OCI-LY7 (cell line): Measurements from ENCODE around the gene DDX27. TPM values are rescaled to one million over a fixed set of nuclear protein-coding genes. Genes with fewer than 3 reads are reported as not detected.
A peak's percentile ranks its signal among the peaks of the same experiment; 100 is the strongest.

Source experiments
- BruUV-seq: library from RNA; stranded (reverse); fragments of 400-500 nt; replicated peaks from 2 replicates; lab custom pipeline; 2021; lab: Mats Ljungman, UMichigan
- CTCF ChIA-PET: fragments of 300-600 bp; sonication (Branson Sonifier 250); formaldehyde crosslinking; loops from one replicate; lab custom pipeline; 2022; ENCODE audit warnings: antibody characterized with exemption; ENCODE audit not compliant: unreplicated experiment; lab: Charles Lee
- POLR2A ChIA-PET: fragments of 300-600 bp; sonication (Branson Sonifier 250); formaldehyde crosslinking; loops from one replicate; lab custom pipeline; 2022; ENCODE audit warnings: antibody characterized with exemption; lab: Charles Lee
- DNase-seq: peaks from one replicate; pipeline ENCODE4 v3.0.0-alpha.2; 2015; ENCODE audit warnings: low spot score
- H2AFZ ChIP-seq: fragments of 200-600 bp; sonication (generic), shearing (Covaris generic); 2 replicates; pipeline ENCODE4 v1.6.1; 2014; ENCODE audit warnings: mild to moderate bottlenecking, antibody characterized with exemption, low read length, moderate library complexity
- H3K27ac ChIP-seq: fragments of 200-600 bp; sonication (generic); 2 replicates; pipeline ENCODE4 v1.5.1; 2014; ENCODE audit warnings: mixed run types, low read depth, mild to moderate bottlenecking, moderate library complexity, low read length, inconsistent platforms; ENCODE audit not compliant: poor library complexity, severe bottlenecking
- H3K36me3 ChIP-seq: fragments of 200-600 bp; sonication (generic); 2 replicates; pipeline ENCODE4 v1.6.1; 2014; ENCODE audit warnings: mild to moderate bottlenecking, antibody characterized with exemption, low read length, moderate library complexity, mixed read lengths; ENCODE audit not compliant: insufficient read depth
- H3K4me1 ChIP-seq: fragments of 200-600 bp; sonication (generic); 2 replicates; pipeline ENCODE4 v1.5.1; 2014; ENCODE audit warnings: mild to moderate bottlenecking, low read length; ENCODE audit not compliant: insufficient read depth, poor library complexity, severe bottlenecking
- H3K4me2 ChIP-seq: fragments of 200-600 bp; sonication (generic); 2 replicates; pipeline ENCODE4 v1.6.1; 2014; ENCODE audit warnings: mild to moderate bottlenecking, low read length
- H3K4me3 ChIP-seq: fragments of 200-600 bp; sonication (generic); 2 replicates; pipeline ENCODE4 v1.5.1; 2014; ENCODE audit warnings: mild to moderate bottlenecking, low read depth, low read length; ENCODE audit not compliant: poor library complexity, severe bottlenecking
- H3K79me2 ChIP-seq: fragments of 200-600 bp; sonication (generic); 2 replicates; pipeline ENCODE4 v1.6.1; 2016; ENCODE audit warnings: low read depth, mild to moderate bottlenecking, low read length, moderate library complexity, mixed read lengths; ENCODE audit not compliant: insufficient read depth
- H3K9me2 ChIP-seq: fragments of 200-600 bp; sonication (generic); 2 replicates; pipeline ENCODE4 v1.6.1; 2016; ENCODE audit warnings: mild to moderate bottlenecking, low read length, mixed read lengths; ENCODE audit not compliant: insufficient read depth
- H3K9me3 ChIP-seq: fragments of 200-600 bp; sonication (generic); 2 replicates; pipeline ENCODE4 v1.6.1; 2014; ENCODE audit warnings: mild to moderate bottlenecking, mixed run types, low read length, mixed read lengths
- H4K20me1 ChIP-seq: fragments of 200-600 bp; sonication (generic); 2 replicates; pipeline ENCODE4 v1.6.1; 2014; ENCODE audit warnings: mild to moderate bottlenecking, antibody characterized with exemption, low read length, moderate library complexity, mixed read lengths; ENCODE audit not compliant: insufficient read depth
- EZH2phosphoT487 ChIP-seq: fragments of 200-600 bp; sonication (generic); IDR thresholded peaks from 2 replicates; pipeline ENCODE4 v1.6.1; 2018; ENCODE audit warnings: low read depth, borderline replicate concordance, mild to moderate bottlenecking, mixed run types, antibody characterized with exemption, low read length, moderate library complexity, mixed read lengths
- intact Hi-C: fragments of 100-400 bp; cut with micrococcal nuclease; formaldehyde crosslinking; loops from one replicate; pipeline ENCODE4 v1.10.0; 2022; ENCODE audit not compliant: unreplicated experiment
- total RNA-seq, 2 experiments: library from RNA; depleted of rRNA in 1 of 2; stranded (reverse); fragments of >200 nt in 1 of 2; shearing (Covaris generic) in 1 of 2; gene quantifications; 2 replicates each; pipeline ENCODE4 v1.2.3, GENCODE V29; 2014 to 2022
- TF ChIP-seq, protein P1 (sequence below): fragments of 200-600 bp; sonication (generic); conservative IDR thresholded peaks from 2 replicates; pipeline ENCODE4 v1.5.1; 2014; ENCODE audit warnings: mild to moderate bottlenecking, antibody characterized with exemption, low read length, moderate library complexity, mixed read lengths

The DDX27 gene
- total RNA-seq, 2 experiments from 2014 or later: 53.9 to 57.0 TPM

DNA sequence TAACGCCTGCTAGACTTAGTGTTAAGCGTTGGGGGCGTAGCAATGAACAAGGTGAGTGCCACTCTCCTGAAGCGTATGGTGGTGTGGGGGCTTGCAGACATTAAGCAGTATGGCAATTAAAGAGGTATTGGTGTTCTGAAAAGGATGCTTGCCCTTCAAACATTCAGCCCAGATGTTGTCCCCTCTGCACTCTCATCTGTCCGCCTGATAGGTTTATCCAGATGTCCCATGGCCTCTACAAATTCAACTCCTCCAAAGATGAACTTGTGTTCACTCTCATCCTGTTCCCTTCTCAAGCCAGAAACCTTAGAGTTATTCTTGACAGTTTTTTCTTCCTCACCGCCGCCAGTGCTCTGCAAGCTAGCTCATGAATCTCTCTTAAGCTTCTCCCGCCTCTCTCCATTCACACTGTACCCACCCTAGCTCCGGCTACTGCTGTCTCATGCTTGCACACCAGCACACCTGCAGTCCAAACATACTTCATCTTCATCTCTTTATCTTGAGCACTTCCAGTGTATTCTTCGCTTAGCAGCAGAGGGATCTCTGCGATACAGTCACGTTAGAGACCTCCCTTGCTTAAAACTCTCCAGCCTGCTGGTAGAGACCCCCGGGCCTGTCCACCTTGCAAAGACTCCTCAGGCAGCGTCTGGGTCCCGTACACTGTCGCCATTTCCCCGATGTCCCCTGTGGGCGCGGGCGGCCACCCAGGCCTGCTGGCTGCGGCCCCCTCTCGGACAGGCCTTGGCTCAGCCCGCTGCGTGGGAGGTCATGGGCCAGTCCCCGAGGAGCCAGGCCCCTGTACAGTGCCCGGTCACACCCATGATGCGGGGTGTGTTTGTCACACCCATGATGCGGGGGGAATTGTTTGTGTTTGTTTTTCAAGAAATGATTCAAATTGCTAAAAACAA, 962 bp downstream of the DDX27 start:
- CTCF ChIA-PET: no interaction called here
- intact Hi-C loops: loop anchor here (1.0 to 5.0 kb wide), 3 partner anchors 32 to 173 kb away; partner anchors contain the start of genes CSE1L, STAU1 and ZNFX1
- Histone ChIP-seq H3K27ac (peak overlapping the region; percentile 65), H3K79me2 (peaks cover 26% of the 10 kb centered on the region), H4K20me1 (no peaks in the 10 kb centered on the region), H3K9me2 (no peaks in the 10 kb centered on the region), H3K9me3 (no peaks in the 10 kb centered on the region), H3K36me3 (peaks cover 37% of the 10 kb centered on the region), H3K4me2 (peak overlapping the region; percentile 96), H2AFZ (peak overlapping the region; percentile 81; the same call in 1 of the 2 replicates), H3K4me3 (peak overlapping the region; percentile 86), H3K4me1 (peaks cover 24% of the 10 kb centered on the region)
- BruUV-seq: no TSS peak
- no peak for DNase-seq
- POLR2A ChIA-PET: interaction anchor here (0.7 to 1.3 kb wide), 3 partner anchors 31 to 78 kb away, joined by 3 to 5 read pairs (median 4); no protein-coding TSS in a partner anchor
- TF ChIP-seq EZH2phosphoT487: no peak
- TF ChIP-seq, protein P1, sequence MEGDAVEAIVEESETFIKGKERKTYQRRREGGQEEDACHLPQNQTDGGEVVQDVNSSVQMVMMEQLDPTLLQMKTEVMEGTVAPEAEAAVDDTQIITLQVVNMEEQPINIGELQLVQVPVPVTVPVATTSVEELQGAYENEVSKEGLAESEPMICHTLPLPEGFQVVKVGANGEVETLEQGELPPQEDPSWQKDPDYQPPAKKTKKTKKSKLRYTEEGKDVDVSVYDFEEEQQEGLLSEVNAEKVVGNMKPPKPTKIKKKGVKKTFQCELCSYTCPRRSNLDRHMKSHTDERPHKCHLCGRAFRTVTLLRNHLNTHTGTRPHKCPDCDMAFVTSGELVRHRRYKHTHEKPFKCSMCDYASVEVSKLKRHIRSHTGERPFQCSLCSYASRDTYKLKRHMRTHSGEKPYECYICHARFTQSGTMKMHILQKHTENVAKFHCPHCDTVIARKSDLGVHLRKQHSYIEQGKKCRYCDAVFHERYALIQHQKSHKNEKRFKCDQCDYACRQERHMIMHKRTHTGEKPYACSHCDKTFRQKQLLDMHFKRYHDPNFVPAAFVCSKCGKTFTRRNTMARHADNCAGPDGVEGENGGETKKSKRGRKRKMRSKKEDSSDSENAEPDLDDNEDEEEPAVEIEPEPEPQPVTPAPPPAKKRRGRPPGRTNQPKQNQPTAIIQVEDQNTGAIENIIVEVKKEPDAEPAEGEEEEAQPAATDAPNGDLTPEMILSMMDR: no peak

DNA sequence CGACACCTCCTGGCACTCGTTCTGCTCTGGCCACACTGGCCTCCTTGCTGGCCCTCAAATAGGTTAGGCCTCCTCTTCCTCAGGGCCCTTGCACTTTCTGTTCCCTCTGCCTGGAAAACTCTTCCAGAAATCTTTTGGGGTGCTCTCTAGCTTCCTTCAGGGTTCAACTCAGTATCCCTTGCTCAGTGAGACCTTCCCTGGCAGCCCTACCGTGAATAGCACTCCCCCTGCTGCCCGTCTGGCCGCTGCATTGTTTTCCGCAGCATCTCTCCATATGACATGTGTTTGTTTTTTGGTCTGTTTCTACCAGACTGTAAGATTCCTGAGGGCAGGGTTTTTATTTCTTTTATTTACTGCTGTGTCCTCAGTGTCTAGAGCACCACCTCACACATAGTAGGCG, 6.7 kb downstream of the DDX27 start:
- POLR2A ChIA-PET: no interaction called here
- Histone ChIP-seq H3K4me1 (peaks cover 6% of the 10 kb centered on the region), H3K9me2 (no peaks in the 10 kb centered on the region), H2AFZ (no peak overlapping the region), H3K36me3 (peaks cover 92% of the 10 kb centered on the region), H3K4me2 (no peak overlapping the region), H4K20me1 (no peaks in the 10 kb centered on the region), H3K79me2 (peaks cover 10% of the 10 kb centered on the region; the same call in 1 of the 2 replicates), H3K27ac (no peak overlapping the region), H3K4me3 (no peak overlapping the region), H3K9me3 (no peaks in the 10 kb centered on the region)
- CTCF ChIA-PET: no interaction called here
- intact Hi-C loops: no loop called here
- no peak for TF ChIP-seq EZH2phosphoT487
- TF ChIP-seq, protein P1: no peak
- BruUV-seq: no TSS peak
- no peak for DNase-seq
